ENCODE measurements around the gene MSL2.
"Not testable (repeated sequence)": the region's sequence is repeated elsewhere in the genome, so short reads cannot be mapped to it uniquely, and the experiment has no call there.

Gene MSL2

GRCh38 chr3:136141891-136142290 is 54.2 kb downstream of the MSL2 start:
- no peak overlapping the region for H3K4me3 ChIP-seq
- peak overlapping the region in 1 of 2 donors; percentile 29 for H3K27ac ChIP-seq
- no peak for DNase-seq (ENCODE audit: low spot score)
- no peak for TF ChIP-seq CTCF (IDR thresholded peaks at IDR 0.05)

- no peak for TF ChIP-seq CTCF (IDR thresholded peaks at IDR 0.05)
- H3K4me3 ChIP-seq: no peak overlapping the region
These were observed 54.8 kb downstream of the MSL2 start for GRCh38 chr3:136141291-136141785.

GRCh38 chr3:136136454-136136853 is 59.7 kb downstream of the MSL2 start:
- H3K27ac ChIP-seq: no peak overlapping the region
- TF ChIP-seq CTCF (IDR thresholded peaks at IDR 0.05): no peak
- DNase-seq (ENCODE audit: low spot score): no peak
- H3K4me3 ChIP-seq: no peak overlapping the region

More at GRCh38 chr3:136141291-136141785, 54.8 kb downstream of the MSL2 start:
- no peak for DNase-seq (ENCODE audit: low spot score)
- H3K27ac ChIP-seq: no peak overlapping the region

GRCh38 chr3:136135039-136135802 is 60.9 kb downstream of the MSL2 start:
- Histone ChIP-seq H3K4me3 (no peak overlapping the region), H3K27ac (no peak overlapping the region)
- no peak for TF ChIP-seq CTCF (IDR thresholded peaks at IDR 0.05)
- DNase-seq (ENCODE audit: low spot score): no peak

GRCh38 chr3:136134091-136134490 is 62.0 kb downstream of the MSL2 start:
- H3K4me3 ChIP-seq: no peak overlapping the region
- DNase-seq (ENCODE audit: low spot score): no peak
- no peak overlapping the region for H3K27ac ChIP-seq
- TF ChIP-seq CTCF (IDR thresholded peaks at IDR 0.05): no peak

GRCh38 chr3:136131647-136132046 is 64.5 kb downstream of the MSL2 start:
- DNase-seq (ENCODE audit: low spot score); H3K27ac ChIP-seq; H3K4me3 ChIP-seq: not testable (repeated sequence)

GRCh38 chr3:136122006-136122405 is 74.1 kb downstream of the MSL2 start:
- no peak overlapping the region for H3K4me3 ChIP-seq
- no peak overlapping the region for H3K27ac ChIP-seq
- no peak for TF ChIP-seq CTCF (IDR thresholded peaks at IDR 0.05)
- DNase-seq (ENCODE audit: low spot score): no peak
